ENCODE data around the gene DHX32. TPM values are rescaled to one million over a fixed set of nuclear protein-coding genes. Genes with fewer than 3 reads are reported as not detected.
"Not testable (repeated sequence)": the region's sequence is repeated elsewhere in the genome, so short reads cannot be mapped to it uniquely, and the experiment has no call there.

Gene DHX32
- total and polyA plus RNA-seq, 2 donors (not counting 1 experiment from before 2014, with no cell fraction given): 5.2 to 12.4 TPM

DNA sequence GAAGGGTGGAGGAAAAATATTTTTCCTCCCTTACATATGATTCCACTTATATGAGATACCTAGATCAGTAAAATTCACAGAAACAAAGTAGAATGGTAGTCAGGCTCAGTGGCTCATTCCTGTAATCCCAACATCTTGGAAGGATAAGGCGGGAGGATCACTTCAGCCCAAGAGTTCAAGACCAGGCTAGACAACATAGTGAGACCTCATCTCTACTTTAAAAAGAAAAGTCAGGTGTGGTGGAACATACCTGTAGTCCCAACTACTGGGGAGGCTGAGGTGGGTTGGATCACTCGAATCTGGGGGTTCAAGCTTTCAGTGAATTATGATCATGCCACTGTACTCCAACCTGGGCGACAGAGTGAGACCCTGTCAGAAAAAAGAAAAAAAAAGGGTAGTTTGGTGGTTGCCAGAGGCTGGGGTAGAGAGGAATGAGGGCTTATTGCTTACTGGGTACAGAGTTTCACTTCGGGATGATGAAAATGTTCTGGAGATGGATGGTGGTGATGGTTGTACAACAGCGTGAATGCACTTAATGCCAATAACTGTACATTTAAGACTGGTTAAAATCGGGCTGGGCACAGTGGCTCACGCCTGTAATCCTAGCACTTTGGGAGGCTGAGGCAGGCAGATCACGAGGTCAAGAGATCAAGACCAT is 36.7 kb upstream of the DHX32 start:
- H3K27ac ChIP-seq (ENCODE audit: low read length in 2 of 2); H4K20me1 ChIP-seq (ENCODE audit: control insufficient read depth, insufficient read depth, low read length, poor library complexity, severe bottlenecking); H3K27ac Mint-ChIP-seq; H3K9me3 Mint-ChIP-seq (ENCODE audit: insufficient read depth); H3K27me3 ChIP-seq (replicated peaks in 1 of 4; ENCODE audit: control extremely low read depth in 1 of 4, control insufficient read depth in 3 of 4, insufficient read depth in 4 of 4, low read length in 3 of 4); DNase-seq; H3K4me1 Mint-ChIP-seq; intact Hi-C loops (cut with micrococcal nuclease); H3K9ac ChIP-seq (ENCODE audit: low read length); CTCF ChIA-PET; H3K4me1 ChIP-seq (ENCODE audit: control insufficient read depth in 2 of 2, insufficient read depth in 2 of 2, low read length in 2 of 2); H2AFZ ChIP-seq (ENCODE audit: insufficient read depth, low read depth, low read length, poor library complexity, severe bottlenecking); POLR2A ChIA-PET; H3K4me3 ChIP-seq (ENCODE audit: control extremely low read depth in 1 of 5, extremely low read depth in 1 of 5, insufficient read depth in 1 of 5, low read depth in 2 of 5, low read length in 4 of 5); ATAC-seq (ENCODE audit: low read depth); H3K27me3 Mint-ChIP-seq; H3K36me3 ChIP-seq (replicated peaks in 1 of 2; ENCODE audit: control extremely low read depth in 1 of 2, control insufficient read depth in 1 of 2, extremely low read depth in 1 of 2, insufficient read depth in 2 of 2, low read length in 1 of 2); H3K9me3 ChIP-seq (ENCODE audit: control extremely low read depth in 1 of 3, control insufficient read depth in 2 of 3, insufficient read depth in 1 of 3, low read length in 2 of 3); H3K4me2 ChIP-seq (replicated peaks; ENCODE audit: low read depth, low read length, poor library complexity, severe bottlenecking); H3K4me3 Mint-ChIP-seq; H3K79me2 ChIP-seq (ENCODE audit: control insufficient read depth, insufficient read depth, low read length): not testable (repeated sequence)
- WGBS (ENCODE audit: insufficient coverage): 82% methylated on average over 6 of the region's 8 CpGs

DNA sequence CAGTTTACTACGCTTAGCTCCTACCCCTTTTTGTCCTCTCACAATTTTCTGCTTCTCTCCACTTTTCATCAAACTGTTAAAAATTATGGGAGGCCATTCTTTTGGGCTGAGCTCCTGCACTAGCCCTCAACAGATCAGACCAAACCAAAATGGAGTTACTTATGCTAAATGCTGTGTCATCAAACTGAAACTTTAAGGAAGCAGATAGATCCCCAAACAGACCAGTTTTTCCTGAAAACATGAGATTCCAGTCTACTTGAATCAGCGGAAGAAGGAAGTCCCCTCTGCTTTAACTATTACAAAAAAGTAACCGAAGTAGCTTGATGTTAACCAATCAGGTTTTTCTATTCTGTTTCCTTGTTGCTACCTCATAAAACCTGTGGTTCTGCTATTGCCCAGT is 35.9 kb upstream of the DHX32 start:
- Mint-ChIP-seq H3K9me3 (ENCODE audit: insufficient read depth) (peaks cover 2% of the 10 kb centered on the region), H3K27me3 (peaks cover 7% of the 10 kb centered on the region), H3K27ac (no peak overlapping the region), H3K4me3 (no peak overlapping the region), H3K4me1 (no peaks in the 10 kb centered on the region)
- Histone ChIP-seq H4K20me1 (ENCODE audit: control insufficient read depth, insufficient read depth, low read length, poor library complexity, severe bottlenecking) (no peaks in the 10 kb centered on the region), H3K9ac (ENCODE audit: low read length) (no peak overlapping the region), H3K27me3 (replicated peaks in 1 of 4; ENCODE audit: control extremely low read depth in 1 of 4, control insufficient read depth in 3 of 4, insufficient read depth in 4 of 4, low read length in 3 of 4) (no peaks in the 10 kb centered on the region), H3K9me3 (ENCODE audit: control extremely low read depth in 1 of 3, control insufficient read depth in 2 of 3, insufficient read depth in 1 of 3, low read length in 2 of 3) (no peaks in the 10 kb centered on the region), H3K36me3 (replicated peaks in 1 of 2; ENCODE audit: control extremely low read depth in 1 of 2, control insufficient read depth in 1 of 2, extremely low read depth in 1 of 2, insufficient read depth in 2 of 2, low read length in 1 of 2) (no peaks in the 10 kb centered on the region), H3K4me3 (ENCODE audit: control extremely low read depth in 1 of 5, extremely low read depth in 1 of 5, insufficient read depth in 1 of 5, low read depth in 2 of 5, low read length in 4 of 5) (no peak overlapping the region), H3K4me1 (ENCODE audit: control insufficient read depth in 2 of 2, insufficient read depth in 2 of 2, low read length in 2 of 2) (no peaks in the 10 kb centered on the region), H2AFZ (ENCODE audit: insufficient read depth, low read depth, low read length, poor library complexity, severe bottlenecking) (no peak overlapping the region), H3K27ac (ENCODE audit: low read length in 2 of 2) (no peak overlapping the region), H3K4me2 (replicated peaks; ENCODE audit: low read depth, low read length, poor library complexity, severe bottlenecking) (no peak overlapping the region), H3K79me2 (ENCODE audit: control insufficient read depth, insufficient read depth, low read length) (no peaks in the 10 kb centered on the region)
- intact Hi-C loops (cut with micrococcal nuclease): no loop called here
- ChIA-PET CTCF (no interaction called here), POLR2A (no interaction called here)
- no peak for DNase-seq
- WGBS (ENCODE audit: insufficient coverage): no CpG with 5 or more reads among the region's 3 CpGs
- no peak for TF ChIP-seq CTCF (IDR thresholded peaks at IDR 0.05)
- no peak for TF ChIP-seq EZH2 (IDR thresholded peaks at IDR 0.05; ENCODE audit: borderline replicate concordance, insufficient read depth, low read depth, low read length, poor library complexity, severe bottlenecking)
- no peak for ATAC-seq (ENCODE audit: low read depth)

- H2AFZ ChIP-seq (ENCODE audit: insufficient read depth, low read depth, low read length, poor library complexity, severe bottlenecking); H3K4me3 ChIP-seq (ENCODE audit: control extremely low read depth in 1 of 5, extremely low read depth in 1 of 5, insufficient read depth in 1 of 5, low read depth in 2 of 5, low read length in 4 of 5); H3K4me2 ChIP-seq (replicated peaks; ENCODE audit: low read depth, low read length, poor library complexity, severe bottlenecking); H3K27ac Mint-ChIP-seq; H3K4me1 ChIP-seq (ENCODE audit: control insufficient read depth in 2 of 2, insufficient read depth in 2 of 2, low read length in 2 of 2); H3K4me3 Mint-ChIP-seq; H4K20me1 ChIP-seq (ENCODE audit: control insufficient read depth, insufficient read depth, low read length, poor library complexity, severe bottlenecking); POLR2A ChIA-PET; H3K4me1 Mint-ChIP-seq; H3K79me2 ChIP-seq (ENCODE audit: control insufficient read depth, insufficient read depth, low read length); H3K9ac ChIP-seq (ENCODE audit: low read length); H3K27me3 ChIP-seq (replicated peaks in 1 of 4; ENCODE audit: control extremely low read depth in 1 of 4, control insufficient read depth in 3 of 4, insufficient read depth in 4 of 4, low read length in 3 of 4); CTCF ChIA-PET; intact Hi-C loops (cut with micrococcal nuclease); ATAC-seq (ENCODE audit: low read depth); DNase-seq; H3K9me3 ChIP-seq (ENCODE audit: control extremely low read depth in 1 of 3, control insufficient read depth in 2 of 3, insufficient read depth in 1 of 3, low read length in 2 of 3); H3K36me3 ChIP-seq (replicated peaks in 1 of 2; ENCODE audit: control extremely low read depth in 1 of 2, control insufficient read depth in 1 of 2, extremely low read depth in 1 of 2, insufficient read depth in 2 of 2, low read length in 1 of 2); H3K9me3 Mint-ChIP-seq (ENCODE audit: insufficient read depth); H3K27ac ChIP-seq (ENCODE audit: low read length in 2 of 2): not testable (repeated sequence)
- H3K27me3 Mint-ChIP-seq: peaks cover 11% of the 10 kb centered on the region
- WGBS (ENCODE audit: insufficient coverage): 82% methylated on average over 4 of the region's 6 CpGs
Measured at GRCh38 chr10:125913277-125913676, 32.2 kb upstream of the DHX32 start.
